NCI-H2196 treated with DMSO at 0.1 percent for 48 hours (cell line): ENCODE data around the gene ELMO2.
"Not testable (repeated sequence)": the region's sequence is repeated elsewhere in the genome, so short reads cannot be mapped to it uniquely, and the experiment has no call there.

Source experiments
- DNase-seq: peaks from one replicate; lab custom pipeline; 2025; ENCODE audit not compliant: unreplicated experiment; lab: John Stamatoyannopoulos, UW

Gene ELMO2

DNA sequence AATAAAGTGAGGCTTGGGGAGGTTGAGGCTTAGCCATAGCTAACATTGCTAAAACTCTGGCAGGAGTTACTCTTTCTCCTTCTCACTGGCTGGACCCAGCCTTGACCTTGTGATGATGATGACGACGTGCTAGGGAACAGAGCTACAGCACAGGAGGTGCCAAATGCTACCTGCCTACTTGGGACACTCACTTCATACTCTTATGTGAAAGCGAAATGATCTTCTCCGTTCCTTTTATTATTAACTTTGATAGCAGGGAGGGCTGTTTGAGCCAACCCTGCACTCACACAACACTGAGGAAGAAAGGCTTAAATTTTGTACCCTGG lies 1.2 kb upstream of the ELMO2 start:
- DNase-seq = no peak

DNA sequence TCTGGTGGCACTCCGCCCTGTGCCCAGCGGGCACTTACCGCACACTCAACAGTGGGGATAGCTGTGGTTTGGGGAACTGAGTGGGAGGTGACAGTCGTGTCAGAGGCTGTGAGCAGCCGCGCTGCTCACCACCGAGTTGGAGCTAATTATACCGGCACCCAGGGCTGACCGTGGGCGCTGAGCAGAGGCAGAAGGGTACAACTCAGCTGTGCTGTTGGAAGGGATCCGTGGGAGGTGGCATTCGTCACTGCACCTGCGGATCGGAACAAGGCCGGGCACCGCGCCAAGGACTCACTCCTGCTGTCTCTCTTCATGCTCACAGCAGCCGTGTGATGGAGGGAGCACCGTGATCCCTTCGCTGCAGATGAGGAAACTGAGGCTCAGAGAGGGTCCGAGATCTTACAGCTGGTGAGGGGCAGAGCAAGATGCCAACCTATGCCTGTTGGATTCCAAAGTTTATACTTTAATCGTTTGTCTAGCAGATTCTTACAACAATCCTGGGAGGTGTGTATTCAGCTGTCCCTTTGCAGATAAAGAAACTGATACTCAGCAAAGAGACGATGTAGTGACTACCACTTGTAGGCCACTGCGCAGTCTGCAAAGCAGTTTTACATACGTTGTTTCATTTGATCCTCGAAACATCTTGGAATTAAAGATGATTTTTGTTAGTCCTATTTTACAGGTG lies 713 bp upstream of the ELMO2 start:
- peak; percentile 45 for DNase-seq

GRCh38 chr20:46402331-46402811 lies 4.0 kb downstream of the ELMO2 start:
- no peak for DNase-seq

DNA sequence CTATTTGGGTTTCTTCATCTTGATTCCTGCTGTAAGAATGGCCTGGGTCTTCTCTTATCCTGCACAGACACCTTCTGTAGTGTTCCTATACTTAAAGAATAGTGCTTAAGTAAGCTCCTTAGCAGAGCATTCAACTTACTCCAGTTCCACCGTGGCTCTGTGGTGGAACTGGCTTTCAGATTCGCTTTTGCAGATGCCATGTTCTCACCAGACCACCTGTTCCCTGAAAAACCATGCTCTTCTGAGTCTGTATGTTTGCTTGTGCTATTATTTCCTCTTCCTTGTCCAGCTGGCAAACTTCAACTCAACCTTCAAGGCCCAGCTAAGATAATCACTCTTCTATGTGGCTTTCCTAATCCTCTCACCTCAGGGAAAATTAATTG lies 4.9 kb downstream of the ELMO2 start:
- DNase-seq = no peak

DNA sequence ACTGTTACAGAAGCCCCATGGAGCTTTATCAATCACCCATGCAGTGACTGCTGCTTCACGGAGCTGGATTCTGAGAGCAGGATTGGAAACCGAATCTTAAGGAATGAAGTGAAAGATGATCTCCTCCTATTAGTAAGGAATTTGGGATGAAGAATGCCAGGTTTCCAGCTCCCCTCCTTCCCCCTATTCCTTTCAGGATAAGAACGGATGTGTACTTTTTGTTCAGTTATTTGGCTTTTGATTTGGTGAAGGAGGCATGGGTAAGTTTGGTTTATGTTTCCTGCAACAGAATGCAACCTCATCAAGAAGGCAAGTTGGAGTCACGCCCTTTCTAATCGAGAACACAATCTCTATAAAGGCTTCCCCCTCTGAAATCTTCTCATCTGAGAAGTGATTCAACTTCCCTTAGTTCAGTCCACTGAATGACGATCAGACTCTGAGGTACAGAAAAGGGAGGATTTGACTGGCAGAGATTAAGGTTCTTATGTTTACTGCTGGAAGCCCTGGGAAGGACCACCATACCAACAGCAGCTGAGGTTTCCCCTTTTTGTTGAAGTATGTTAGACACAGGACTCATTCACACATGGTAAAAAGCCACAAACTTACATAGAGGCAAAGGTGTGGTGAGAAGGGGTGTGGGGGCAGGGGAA lies 5.5 kb downstream of the ELMO2 start:
- DNase-seq = no peak

DNA sequence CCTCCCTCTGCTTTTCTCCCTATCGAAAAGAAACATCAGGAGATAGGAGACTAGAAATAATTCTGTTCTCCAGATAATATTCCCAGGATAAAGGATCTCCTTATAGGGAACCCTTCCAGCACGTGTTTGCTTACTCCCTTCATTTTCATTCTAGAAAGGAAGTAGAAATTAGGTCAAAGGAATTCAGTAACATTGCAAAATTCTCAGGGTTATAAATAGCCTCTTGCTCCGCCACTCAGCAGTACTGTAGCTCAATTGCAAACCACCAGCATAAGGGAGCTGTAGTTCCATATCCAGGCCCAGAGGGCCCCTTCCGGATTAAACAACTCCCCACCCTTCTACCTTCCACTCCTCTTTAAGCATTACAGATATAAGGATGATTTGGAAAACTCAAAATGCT lies 6.2 kb downstream of the ELMO2 start:
- no peak for DNase-seq

DNA sequence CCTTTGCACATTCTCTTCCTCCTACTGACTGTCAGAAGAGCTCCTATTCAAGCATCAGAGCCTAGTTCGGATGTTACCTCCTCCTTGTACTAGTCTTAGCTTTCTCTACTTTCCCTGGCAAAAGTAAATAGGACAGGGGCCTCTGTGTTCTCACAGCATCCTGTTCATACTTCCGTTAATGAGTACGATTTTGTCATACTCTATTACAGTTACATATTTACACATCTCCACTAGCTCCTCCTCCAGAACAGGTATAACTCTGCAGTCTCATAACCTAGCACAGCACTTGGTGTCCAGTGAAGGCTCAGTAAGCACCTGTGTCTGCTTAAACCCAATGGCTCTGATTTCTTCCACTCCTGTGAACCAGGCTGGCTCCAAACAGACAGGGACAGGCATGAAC lies 7.0 kb downstream of the ELMO2 start:
- DNase-seq = peak; percentile 15

DNA sequence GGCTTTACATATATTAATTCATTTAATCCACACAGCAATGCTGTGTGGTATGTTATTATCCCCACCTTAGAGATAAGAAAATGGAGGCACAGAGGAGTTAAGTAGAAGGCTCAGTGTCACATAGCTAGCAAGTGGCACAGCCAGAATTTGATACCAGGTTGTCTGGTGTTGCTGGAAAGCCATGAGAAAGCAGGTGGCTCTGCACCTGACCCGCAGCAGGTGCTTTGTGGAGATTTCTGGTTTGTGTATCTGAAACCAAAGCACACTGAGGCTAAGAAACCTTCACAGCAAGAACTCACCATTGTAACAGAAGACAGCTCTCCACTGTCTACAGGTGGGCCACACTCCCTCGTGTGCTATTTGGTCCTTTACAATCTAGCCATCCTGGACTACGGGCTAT lies 7.5 kb downstream of the ELMO2 start:
- no peak for DNase-seq

GRCh38 chr20:46396052-46396740 lies 10.2 kb downstream of the ELMO2 start:
- DNase-seq = no peak

- DNase-seq = no peak
Measured at GRCh38 chr20:46394872-46395760, 11.3 kb downstream of the ELMO2 start.

DNA sequence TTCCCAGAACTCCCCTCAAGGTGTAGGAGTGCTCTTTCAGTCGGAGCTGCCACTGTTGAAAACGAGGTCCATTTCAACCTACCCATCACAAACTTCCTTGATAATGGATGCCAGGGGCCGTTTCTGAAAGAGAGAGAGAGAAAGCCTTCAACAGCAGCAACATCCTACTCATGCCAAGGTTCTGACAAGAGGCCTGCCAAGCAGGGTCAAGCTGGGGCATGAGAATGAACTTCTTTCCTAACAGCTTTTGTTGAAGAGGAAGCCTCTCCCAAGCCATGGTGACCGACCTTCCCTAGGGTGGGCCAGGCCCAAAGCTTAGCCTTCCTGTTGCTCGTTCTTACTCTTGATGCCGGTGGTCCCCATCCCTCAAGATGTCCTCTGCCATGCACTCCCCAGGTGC lies 12.4 kb downstream of the ELMO2 start:
- no peak for DNase-seq

DNA sequence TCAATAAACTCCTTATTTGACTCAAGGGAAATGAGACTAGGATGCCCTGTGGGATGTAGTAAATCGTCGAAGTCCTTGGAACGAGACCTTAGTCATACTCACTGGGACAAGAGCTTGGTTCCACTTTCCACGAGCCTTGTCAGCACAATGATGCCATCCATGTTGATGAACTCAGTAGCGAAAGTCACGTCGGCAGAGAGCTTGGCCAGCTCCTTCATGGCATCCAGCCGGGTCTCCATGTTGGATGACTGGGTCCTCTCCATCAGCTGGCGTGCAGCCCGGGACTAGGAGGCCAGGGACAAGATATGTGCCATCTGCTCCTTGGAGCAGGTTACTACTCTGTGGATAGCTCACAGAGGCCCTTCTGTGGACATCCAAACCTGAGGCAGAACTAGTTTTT lies 17.5 kb downstream of the ELMO2 start:
- no peak for DNase-seq

DNA sequence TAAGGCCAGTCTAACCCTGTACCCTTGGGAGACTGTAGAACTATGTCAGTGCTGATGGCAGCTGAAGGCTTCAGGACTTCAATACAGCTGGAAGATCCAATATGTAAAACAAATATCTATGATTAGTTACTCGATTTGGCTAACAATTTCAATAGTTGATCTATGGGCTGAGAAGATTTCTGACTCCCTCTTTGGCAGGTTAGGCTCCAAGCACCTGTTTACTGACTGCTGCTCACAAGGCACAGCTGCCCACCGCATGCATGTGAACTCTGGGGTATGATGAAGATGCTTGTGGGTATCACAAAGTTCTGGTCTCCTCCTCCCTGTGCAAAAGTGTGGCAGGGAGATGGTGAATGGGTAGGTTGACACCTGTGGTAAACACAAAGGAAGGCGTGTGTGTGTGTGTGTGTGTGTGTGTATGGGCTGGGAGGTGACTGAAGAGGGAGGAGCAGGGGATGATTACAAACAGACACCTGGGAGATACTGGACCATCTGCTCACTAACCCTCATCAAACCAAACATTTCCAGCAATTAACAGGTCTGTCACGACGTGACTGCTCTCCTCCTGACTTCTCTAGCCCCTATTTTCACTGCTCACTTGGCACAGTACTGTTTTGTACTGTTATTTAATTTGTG lies 18.1 kb downstream of the ELMO2 start:
- DNase-seq = no peak

- DNase-seq = not testable (repeated sequence)
Measured at GRCh38 chr20:46387054-46387453, 19.4 kb downstream of the ELMO2 start.

DNA sequence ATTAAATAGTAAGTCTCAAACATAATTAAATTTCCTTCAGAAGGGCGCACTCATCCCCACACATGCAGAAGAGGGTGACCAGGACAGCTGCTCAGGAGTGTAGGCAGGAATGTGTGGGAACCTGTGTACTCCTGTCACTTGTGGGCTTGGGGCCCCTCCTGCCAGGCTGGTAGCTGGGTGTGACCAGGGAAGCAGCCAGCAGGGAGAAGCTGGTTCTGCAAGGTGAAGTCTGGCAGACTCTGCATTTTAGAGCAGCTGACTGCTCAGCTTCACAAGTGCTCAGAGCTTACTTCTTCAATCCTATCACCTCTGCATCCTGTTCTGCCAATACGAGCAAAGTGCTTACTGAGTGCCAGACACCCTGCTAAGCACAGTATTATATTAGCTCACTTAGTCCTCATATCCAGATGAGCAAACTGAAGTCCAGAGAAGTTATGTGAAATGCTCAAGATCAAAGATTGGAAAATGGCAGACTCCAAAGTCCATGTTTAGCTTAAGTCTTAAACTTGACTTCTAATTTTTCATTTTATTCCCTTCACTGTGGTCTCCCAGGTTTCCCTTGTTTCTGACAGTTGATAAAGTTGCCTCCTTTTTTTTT lies 27.9 kb downstream of the ELMO2 start:
- DNase-seq = no peak

- DNase-seq = no peak
Measured at GRCh38 chr20:46377518-46377917, 28.9 kb downstream of the ELMO2 start.

DNA sequence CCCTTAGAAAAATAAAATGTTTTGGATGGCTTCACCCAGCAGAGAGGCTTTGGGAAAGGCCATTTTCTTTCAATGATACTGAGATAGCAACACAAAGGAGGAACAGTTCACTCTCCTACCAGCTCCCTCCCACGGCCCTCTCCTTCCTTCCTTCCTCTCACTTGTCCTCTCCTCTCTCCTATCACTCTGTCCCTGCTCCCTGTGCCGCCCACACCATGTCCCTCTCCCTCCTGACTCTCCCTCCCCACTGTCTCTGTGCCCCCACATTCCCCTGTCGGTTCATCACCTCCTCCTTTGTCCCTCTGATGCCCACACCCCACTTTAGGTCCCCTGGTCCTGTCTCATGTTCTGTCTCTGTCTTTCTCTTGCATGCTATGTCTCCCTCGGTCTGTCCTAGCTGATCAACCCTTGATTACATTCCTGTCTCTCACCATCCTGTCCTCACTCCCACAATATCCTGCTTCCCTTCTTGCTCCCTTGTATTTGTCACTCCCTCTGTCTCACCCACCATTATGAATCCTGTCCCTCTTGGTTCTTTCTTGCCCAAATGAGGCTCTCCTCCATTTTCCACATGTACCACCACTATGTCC lies 30.1 kb downstream of the ELMO2 start:
- DNase-seq = no peak

GRCh38 chr20:46375771-46376170 lies 30.6 kb downstream of the ELMO2 start:
- no peak for DNase-seq

DNA sequence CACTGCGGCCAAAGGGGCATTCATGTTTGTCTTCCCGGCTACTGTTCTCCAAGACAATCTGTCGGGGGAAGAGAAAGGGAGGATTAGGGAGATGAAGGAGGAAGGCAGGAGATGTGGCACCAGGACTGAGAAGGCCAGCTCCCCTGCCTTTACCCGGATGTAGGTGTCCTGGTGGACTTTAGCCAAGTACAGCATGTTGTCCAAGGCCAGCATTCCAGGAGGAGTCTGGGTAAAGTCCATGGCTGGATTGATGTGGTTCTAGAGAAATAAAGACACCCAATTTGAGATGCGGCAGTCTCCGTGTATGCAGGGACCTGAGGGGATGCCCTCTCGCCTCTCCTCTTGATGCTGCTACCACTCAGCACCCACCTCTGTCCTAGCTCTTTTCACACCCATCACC lies 32.0 kb downstream of the ELMO2 start:
- no peak for DNase-seq

DNA sequence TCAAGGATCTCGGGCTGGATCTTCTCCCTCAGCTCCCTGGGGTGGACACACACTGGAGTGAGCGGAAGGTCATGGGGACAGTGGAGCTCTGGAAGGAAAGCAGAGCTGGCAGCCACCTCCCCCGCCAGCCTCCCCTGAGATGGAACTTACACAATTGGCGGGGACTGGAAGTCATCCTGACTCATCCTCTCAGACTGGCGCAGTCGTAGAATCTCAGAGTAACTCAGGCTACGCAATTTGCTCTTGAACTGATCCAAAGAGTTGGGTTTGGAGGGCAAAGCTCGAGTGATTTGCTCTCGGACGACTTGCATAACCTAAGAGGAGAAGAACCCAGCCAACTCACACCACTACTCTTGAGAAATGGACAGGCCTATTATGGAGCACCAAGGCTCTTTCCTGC lies 34.8 kb downstream of the ELMO2 start:
- no peak for DNase-seq
